Astrocyte (in vitro differentiated cells and primary cell): ENCODE data around the gene SMIM17.

Source experiments
- EZH2 ChIP-seq: IDR thresholded peaks from 2 replicates; pipeline ENCODE4 v1.6.1; 2012; ENCODE audit warnings: mild to moderate bottlenecking, low read length, inconsistent platforms; ENCODE audit not compliant: insufficient read depth
- TF ChIP-seq, protein P1 (sequence below): IDR thresholded peaks from 2 replicates; pipeline ENCODE4 v1.5.1; 2011; ENCODE audit warnings: low read depth, mild to moderate bottlenecking, inconsistent platforms, low read length, moderate library complexity; ENCODE audit not compliant: insufficient read depth

GRCh38 chr19:56611288-56611687, 31.7 kb upstream of the SMIM17 start:
- TF ChIP-seq, protein P1, sequence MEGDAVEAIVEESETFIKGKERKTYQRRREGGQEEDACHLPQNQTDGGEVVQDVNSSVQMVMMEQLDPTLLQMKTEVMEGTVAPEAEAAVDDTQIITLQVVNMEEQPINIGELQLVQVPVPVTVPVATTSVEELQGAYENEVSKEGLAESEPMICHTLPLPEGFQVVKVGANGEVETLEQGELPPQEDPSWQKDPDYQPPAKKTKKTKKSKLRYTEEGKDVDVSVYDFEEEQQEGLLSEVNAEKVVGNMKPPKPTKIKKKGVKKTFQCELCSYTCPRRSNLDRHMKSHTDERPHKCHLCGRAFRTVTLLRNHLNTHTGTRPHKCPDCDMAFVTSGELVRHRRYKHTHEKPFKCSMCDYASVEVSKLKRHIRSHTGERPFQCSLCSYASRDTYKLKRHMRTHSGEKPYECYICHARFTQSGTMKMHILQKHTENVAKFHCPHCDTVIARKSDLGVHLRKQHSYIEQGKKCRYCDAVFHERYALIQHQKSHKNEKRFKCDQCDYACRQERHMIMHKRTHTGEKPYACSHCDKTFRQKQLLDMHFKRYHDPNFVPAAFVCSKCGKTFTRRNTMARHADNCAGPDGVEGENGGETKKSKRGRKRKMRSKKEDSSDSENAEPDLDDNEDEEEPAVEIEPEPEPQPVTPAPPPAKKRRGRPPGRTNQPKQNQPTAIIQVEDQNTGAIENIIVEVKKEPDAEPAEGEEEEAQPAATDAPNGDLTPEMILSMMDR, result no peak
- no peak for TF ChIP-seq EZH2
